B cell (primary cell): ENCODE measurements around the gene MEX3A.

Experiments used
- EZH2 ChIP-seq: IDR thresholded peaks from 2 replicates; pipeline ENCODE4 v1.6.1; 2012; ENCODE audit warnings: borderline replicate concordance, low read depth, mild to moderate bottlenecking, moderate library complexity, low read length; ENCODE audit not compliant: insufficient read depth, poor library complexity, severe bottlenecking
- TF ChIP-seq, protein P1 (sequence below): fragments of 200-600 bp; IDR thresholded peaks from one replicate; pipeline ENCODE4 v1.8.0; 2022; ENCODE audit warnings: antibody characterized with exemption, mild to moderate bottlenecking

DNA sequence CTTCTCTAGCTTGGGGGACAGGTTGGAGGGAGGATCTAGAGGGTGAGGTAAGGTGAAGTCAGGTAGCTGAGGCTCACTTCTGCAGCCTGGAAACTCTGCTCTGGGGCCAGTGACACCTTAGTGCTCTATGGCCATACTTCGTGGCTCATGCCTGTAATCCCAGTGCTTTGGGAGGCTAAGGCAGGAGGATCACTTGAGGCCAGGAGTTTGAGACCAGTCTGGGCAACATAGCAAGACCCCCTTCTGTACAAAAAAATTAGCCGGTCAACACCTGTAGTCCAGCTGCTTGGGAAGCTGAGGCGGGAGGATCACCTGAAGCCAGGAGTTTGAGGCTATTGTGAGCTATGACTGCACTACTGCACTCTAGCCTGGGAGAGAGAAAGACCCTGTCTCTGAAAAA, 38.1 kb upstream of the MEX3A start:
- TF ChIP-seq, protein P1, sequence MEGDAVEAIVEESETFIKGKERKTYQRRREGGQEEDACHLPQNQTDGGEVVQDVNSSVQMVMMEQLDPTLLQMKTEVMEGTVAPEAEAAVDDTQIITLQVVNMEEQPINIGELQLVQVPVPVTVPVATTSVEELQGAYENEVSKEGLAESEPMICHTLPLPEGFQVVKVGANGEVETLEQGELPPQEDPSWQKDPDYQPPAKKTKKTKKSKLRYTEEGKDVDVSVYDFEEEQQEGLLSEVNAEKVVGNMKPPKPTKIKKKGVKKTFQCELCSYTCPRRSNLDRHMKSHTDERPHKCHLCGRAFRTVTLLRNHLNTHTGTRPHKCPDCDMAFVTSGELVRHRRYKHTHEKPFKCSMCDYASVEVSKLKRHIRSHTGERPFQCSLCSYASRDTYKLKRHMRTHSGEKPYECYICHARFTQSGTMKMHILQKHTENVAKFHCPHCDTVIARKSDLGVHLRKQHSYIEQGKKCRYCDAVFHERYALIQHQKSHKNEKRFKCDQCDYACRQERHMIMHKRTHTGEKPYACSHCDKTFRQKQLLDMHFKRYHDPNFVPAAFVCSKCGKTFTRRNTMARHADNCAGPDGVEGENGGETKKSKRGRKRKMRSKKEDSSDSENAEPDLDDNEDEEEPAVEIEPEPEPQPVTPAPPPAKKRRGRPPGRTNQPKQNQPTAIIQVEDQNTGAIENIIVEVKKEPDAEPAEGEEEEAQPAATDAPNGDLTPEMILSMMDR: peak; percentile 3
- no peak for TF ChIP-seq EZH2
